ENCODE results near the gene C11orf68.

C11orf68 gene

DNA sequence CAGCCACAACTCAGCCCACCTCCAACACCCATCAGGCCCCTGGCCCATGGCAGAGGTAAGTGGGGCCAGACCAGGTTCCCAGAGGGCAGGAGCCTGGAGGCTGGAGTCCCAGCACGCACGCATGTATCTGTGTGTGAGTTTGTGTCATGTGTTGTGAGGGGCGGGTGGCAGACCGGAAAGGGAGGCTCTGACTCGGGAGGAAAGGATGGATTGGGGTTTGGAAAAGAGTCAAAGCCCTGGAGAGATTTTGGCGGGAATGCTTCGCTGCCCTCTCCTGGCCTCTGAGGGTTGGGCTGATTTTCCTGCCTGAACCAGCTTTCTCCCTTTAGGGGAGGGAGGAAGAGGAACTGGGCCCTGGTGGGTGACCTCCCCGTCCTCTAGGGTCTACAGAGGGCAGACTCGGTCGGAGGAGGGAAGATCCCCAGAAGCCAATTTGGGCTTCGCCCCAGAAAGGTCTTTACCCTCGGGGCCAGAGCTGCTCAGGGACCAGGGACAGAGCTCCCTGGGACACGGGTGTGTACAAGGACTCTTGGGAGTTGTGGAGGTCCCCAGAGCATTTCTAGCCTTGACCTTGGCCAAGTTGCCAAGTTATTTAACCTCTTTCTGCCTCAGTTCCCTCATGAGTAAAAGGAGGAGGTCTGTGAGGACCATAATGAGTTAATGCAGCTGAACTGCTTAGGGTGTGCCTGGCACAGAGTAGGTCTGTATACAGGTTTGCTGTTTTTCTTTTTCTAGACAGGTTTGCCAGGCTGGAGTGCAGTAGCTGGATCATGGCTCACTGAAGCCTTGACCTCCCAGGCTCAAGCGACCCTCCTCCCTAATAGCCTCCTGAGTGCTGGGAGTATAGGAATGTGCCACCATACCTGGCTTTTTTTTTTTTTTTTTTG is 6.9 kb downstream of the C11orf68 start:
- DNase-seq: no peak

DNA sequence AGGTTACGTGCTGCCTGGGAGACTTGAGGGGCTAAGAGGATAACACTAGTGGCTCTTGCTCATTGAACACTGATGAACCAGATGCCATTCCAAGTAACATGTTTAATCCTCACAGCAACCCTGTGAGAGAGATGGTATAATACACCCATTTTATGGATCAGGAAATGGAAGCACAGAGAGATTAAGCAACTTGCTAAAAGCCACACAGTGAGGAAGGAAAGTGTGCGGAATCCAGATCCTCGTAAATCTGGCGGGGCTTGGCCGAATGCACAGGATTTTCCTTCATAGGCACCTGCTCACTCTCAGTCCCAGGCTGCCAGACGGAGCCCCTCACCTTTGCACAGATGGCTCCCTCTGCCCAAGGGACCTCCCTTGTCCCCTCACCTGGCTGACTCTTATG is 11.0 kb downstream of the C11orf68 start:
- no peak for DNase-seq

DNA sequence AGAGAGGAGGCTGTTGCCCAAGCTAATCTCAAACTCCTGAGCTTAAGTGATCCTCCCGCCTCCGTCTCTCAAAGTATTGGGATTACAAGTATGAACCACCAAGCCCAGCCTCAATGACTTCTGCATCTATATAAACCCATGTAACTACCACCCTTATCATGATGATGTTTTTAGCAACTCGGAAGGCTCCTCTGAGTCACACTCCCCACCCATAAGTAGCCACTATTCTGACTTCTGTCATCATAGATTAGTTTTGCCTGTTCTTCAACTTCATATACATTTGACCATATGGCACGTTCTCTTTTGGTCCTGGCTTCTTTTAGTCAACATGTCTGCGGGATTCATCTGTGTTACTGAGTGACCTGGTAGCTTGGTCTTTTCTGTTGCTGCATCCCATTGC is 12.3 kb downstream of the C11orf68 start:
- DNase-seq: no peak

DNA sequence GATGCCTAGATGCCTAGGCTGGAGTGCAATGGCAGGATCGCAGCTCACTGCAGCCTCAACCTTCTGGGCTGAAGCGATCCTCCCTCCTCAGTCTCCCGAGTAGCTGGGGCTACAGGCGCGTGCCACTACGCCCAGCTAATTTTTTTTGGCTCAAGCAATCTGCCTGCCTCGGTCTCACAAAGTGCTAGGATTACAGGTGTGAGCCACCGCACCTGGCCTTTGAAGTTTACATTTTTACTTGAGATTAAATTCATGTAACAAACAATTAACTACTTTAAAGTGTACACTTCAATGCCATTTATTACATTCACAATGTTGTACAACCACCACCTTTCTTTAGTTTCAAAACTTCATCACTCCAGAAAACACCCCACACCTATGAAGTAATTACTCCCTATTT is 15.1 kb downstream of the C11orf68 start:
- DNase-seq: no peak

DNA sequence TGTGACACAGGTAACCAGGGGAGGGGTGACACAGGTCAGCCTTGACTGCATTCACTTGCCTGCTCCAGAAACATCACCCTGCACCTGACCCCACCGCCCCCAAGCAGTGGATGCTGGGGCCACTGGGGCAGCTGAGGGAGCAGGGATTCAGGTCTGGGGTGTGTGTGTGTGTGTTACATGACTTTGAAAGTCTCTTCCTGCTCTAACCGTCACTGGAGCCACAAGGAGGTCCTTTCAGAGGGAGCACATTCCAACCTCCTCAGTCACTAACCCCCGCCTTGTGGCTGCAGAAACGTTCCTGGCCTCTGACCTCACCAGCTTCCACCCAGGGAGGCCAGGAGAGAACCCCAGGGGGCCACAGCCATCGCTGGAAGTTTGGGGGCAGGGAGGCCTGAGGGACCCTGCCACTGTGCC is 15.8 kb downstream of the C11orf68 start:
- DNase-seq: no peak

DNA sequence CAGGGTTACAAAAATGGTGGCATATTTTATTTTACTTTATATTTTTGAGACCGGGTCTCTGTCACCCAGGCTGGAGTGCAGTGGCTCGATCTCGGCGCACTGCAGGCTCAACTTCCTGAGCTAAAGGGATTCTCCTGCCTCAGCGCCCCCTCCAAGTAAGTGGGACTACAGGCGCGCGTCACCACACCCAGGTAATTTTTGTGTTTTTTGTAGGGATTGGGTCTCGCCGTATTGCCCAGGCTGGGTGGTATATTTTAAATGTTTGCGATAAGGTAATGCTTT is 18.0 kb downstream of the C11orf68 start:
- no peak for DNase-seq

DNA sequence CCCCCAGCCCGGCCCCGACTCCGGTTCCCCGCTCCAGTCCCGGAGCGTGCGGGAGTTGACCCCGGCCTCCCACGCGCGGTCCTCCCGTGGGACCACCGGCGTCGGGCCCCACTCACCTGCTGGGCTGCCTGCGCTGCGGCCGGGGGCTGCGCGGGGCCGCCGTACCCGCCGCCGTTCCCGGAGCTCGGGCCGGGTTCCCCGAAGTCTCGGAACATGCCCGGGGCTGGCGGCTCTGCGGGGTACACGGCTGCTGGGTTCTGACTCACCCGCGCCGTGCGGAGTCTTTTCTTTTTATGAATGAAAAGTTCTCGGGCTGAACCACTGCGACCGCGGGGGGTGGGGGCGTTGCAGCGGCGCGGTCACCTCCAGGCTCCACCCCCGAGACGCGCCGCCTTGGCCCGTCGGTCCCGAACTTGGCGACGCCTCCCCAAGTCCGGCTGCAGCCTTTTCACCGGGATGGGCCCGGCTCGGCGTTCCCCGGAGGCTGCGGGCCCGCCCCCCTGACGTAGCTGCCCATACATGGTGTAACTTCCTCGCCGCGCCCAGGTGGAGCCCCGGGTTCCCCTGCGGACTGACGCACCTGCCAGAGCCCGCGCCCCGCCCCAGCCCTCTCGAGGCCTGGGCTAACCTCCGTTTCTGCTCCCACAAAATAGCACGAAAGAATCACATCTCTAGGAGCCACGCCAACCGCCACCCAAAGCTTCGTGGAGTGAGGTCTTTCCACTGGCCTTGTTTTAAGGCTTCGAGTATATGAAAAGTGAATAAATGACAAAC is 18.6 kb downstream of the C11orf68 start, which contains the start of gene FOSL1:
FOSL1 (minus strand) TSS at position 264 of the 774 bp plus-strand sequence; CDS start at position 215, 49 bp downstream.
- DNase-seq: peak; percentile 96 to 97

DNA sequence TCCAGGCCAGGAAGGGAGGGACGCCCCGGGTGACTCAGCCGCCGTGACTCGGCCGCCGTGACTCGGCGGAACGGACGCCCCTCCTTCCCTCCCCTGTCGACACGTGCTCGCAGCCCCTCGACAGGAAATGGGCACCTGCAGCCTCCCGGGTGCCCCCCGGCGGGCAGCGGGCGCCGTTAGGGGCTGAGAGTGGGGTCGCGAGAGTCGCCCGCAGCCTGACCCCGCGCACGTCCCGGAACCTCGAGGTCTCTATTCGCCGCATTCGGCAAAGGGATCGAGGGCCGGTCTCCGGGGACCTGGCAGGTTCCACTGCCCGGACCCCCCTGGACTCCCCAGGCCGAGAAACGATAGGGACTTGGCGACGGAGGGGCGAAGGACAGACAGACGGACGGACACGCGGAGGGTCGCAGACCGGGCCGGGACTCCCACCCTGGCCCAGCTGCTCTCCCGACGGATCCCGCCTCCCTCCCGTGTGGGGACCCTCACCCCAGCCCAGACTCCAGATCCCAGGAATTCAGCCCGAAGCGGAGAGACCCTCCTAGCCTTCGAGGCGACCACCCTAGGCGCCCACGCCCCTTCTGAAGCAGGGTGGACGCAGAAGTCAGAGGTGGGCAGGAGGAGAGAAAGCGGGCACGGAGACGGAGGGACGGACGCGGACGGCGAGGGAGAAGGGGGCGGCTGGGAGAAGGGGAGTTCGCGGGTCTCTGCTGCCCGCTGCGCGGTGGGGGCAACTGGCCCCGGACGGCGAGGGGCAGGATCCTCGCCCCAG is 19.3 kb downstream of the C11orf68 start:
- DNase-seq: peak; percentile 58 to 62

DNA sequence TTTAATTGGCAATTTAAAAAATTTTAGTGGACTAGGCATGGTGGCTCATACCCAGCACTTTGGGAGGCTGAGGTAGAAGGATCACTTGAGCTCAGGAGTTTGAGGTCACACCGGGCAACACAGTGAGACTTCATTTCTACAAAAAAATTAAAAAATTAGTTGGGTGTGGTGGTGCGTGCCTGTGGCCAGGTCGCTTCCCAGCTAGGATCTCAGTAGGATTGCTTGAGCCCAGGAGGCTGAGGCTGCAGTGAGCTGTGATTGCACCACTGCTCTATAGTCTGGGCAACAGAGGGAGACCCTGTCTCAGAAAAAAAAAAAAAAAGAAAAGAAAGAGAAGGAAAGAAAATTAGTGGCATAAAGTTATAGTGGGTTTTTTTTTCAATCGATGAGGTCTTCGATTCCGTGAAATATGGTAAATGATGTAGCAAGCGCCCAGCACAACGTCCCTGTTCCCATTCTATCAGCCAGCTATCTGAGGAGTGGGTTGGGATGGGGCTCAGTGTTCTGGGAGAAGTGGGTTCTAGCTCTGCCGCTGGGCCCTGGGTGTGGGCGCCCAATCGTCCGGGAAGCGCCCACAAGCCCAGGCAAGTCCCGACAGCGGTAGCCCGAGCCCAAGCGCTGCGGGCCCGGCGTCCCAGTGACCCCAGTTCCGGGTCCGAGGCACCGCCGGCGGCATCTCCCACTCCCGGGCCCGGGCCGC is 20.1 kb downstream of the C11orf68 start:
- no peak for DNase-seq

DNA sequence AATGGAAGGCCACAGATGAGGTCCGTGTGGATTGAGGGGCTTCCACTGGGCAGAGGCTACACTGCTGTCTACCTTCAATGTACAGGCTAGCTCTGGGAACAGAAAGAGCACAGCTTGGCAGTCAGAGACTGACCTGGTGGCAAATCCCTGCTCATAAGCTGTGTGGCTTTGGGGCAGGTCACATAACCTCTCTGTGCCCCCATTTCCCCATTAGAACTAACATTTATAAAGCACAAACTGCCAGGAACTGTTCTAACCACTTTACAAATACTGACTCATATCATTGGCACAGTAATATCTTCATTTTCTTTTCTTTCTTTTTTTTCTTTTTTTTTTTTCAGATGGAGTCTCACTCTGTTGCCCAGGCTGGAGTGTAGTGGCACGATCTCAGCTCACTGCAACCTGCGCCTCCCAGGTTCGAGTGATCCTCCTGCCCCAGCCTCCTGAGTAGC is 21.8 kb downstream of the C11orf68 start:
- DNase-seq: no peak

DNA sequence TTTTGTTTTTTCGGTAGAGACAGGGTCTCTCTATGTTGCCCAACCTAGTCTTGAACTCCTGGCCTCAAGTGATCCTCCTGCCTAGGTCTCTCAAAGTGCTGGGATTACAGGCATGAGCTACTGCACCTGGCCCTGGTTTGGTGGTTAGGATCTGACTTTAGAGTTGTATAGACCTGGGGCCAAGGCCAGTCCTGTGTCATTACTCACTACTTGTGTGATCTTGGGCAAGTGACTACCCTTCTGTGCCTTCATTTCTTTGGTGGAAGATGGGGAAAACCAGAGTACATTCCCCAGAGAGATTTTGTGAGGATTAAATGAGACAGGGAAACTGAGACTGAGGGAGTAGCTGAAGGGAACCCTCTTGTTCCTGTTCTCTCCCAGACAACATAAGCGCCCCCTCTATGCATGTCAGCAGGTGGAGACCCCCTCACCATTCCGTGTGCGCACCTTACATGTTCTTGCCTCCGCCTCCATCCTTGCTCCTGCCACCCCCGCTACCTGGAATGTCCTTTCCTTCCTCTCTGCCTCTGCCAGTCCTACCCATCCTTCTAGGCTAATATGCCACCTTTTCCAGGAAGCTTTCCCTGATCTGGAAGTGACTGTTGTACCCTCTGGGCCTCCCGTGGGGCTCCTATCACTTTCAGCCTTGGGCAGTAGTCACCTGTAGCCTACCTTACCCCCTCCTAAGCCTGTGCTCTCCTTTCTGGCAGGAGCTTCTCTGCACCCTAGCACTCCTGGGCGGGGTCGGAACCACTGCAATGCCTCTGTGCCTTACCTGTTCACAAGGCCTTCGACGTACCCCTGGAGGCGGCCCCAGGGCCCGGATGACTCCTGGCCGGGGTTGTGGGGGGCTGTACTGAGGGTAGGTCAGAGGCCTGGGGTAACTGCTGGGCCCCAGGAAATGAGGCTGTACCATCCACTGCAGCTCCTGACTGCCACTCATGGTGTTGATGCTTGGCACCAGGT is 22.5 kb downstream of the C11orf68 start:
- DNase-seq: no peak

DNA sequence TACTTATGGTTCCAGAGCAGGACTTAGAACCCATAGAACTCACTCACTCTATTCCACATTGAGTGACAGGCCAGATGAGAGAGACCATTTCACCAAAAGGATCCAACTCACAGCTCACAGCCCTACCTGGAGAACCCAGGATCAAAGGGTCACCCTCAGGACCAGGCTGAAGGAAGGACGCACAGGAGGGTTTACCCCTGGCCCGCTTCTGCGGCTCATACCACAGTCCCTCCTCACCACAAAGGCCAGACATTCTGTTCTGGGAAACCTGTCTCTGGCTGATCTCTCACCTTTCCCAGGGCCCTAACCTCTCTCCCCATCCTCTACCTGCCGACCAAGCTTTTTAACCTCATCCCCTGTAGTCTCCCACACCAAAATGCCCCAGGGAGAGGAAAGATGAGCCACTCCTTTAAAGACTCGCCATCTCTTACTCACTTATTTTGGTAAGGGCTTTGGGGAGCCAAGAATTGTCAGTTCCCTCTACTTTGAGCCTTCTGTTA is 23.3 kb downstream of the C11orf68 start:
- DNase-seq: no peak

DNA sequence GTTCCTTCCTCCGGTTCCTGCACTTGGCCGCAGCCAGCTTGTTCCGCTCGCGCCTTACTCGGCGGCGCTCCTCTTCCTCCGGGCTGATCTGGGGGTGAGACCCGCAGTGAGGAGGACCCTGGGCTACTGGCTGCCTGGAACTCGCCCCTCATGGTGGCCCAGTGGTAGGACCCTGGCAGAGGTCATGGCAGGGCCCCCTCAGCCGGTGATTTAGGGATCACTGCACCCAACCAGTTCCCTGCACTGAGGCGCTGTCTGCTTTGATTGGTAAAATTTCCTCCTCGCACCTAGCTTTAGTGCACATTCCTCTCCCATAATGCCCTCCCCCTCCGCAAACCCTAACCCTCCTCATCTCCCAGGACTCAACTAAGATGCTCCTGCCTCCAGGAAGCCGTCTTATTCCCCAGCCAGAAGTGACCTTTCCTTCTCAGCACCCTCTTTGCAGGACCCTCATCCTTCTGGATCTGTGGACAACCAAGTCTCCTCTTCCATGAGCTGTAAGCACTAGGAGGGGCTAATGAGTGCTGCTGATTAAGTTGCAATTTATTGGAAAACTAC is 24.7 kb downstream of the C11orf68 start:
- DNase-seq: peak; percentile 38 to 56

DNA sequence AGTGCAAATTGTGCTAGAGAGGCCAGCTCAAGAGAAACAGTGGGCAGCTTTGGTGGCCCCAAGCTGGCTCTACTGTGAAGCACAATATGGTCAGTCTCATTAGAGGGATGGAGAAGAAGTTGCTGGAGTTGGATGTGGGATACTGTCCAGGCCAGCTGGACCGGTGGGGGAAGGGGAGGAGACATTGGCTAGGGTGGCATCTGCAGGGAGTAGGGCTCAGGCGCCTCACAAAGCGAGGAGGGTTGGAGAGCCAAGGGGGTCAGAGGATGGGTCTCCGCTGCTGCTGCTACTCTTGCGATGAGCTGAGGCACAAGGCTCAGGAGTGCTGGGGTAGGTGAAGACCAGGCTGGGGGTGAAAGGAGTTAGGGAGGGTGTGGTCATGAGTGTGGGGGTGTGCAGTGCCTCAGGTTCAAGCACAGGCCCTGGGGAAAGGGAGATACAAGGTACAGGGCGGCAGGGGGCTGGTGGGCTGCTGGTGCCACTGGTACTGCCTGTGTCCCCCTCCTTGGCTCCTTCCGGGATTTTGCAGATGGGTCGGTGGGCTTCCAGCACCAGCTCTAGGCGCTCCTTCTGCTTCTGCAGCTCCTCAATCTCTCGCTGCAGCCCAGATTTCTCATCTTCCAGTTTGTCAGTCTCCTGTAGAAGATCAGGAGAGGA is 26.1 kb downstream of the C11orf68 start:
- no peak for DNase-seq

DNA sequence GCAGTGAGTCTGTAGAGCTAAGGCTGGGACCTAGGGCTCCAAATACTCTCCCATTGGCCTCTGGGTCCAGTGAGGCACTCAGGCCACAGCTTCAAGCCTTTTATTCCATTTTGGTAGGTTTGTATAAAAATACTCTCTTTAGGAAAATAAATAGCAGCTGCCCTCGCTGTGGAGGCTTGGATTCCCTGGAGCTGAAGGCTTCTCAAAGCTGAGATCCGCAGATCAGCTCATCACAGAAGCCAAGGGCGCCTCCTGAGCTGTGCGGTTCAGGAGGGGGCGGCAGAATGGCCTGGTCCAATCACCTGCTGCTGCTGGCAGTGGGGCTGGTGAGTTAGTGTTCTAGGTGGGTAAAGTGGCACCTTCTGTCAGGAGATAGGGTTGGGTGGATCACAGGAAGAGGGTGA is 26.7 kb downstream of the C11orf68 start:
- peak in 1 of 2 donors; percentile 53 for DNase-seq

DNA sequence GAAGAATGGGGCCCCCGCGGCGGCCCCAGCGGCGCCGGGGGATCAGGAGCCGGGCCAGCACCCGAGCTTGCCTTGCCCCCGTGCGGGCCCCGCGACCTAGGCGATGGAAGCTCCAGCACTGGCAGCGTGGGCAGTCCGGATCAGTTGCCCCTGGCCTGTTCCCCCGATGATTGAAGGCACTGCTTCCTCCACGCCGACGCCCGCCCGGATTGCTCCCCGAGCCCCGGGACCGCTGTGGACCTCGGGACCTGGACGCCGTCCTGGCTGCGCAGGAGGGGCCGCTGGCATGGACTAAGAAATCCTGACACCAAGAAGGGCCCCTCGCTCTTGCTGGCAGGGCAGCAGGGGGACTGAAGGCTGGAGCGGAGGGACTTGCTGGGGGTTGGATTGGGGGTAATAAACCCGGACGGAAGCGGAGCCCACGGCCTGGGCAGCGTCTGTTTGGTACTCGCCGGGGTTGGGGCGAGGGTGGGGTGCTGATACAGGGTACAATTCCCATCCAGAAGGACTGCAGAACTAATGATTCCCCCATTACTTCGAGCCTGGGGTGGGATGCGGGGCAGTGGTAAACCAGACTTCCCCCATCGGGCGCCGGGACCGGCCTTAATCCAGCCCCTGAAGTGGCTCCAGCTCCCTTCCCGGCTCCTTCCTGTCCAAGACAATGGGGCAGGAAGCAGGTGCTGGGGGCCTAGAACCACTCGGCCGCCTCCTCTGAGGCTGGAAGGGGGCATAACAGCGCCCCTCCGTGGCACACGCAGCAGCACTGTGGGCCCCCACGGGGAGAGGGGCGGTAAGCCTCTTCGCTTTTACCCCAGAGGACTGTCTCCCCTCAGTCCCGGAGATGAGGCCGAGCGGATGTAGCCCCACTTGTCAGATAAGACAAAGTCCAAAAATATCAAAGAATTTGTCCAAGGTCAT is 27.4 kb downstream of the C11orf68 start:
- DNase-seq: peak; percentile 31 to 53

DNA sequence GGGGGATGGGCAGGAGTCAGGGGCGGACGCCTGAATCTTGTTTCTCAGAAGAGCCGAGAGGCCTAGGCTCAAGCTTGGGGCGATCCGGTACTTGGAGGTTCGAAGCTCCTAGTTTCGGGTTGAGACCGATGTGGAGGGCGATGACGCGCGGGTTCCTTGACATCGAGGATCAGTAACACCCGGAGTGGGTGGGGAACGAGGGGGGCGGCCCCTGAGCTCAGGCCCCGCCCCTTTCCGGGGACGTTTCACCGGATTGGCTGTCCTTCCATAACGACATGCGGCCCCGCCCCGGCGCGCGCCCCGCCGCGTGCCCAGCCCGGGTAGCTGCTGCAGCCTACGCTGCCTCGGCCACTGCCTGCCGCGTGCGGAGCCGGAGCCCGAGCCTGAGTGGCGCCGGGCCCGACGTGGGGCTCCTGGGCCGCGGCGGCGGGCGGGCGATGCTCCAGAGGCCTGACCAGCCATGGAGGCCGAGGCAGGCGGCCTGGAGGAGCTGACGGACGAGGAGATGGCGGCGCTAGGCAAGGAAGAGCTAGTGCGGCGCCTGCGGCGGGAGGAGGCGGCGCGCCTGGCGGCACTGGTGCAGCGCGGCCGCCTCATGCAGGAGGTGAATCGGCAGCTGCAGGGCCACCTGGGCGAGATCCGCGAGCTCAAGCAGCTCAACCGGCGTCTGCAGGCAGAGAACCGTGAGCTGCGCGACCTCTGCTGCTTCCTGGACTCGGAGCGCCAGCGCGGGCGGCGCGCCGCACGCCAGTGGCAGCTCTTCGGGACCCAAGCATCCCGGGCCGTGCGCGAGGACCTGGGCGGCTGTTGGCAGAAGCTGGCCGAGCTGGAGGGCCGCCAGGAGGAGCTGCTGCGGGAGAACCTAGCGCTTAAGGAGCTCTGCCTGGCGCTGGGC is 28.3 kb downstream of the C11orf68 start, which contains the start of gene CCDC85B:
CCDC85B (plus strand) TSS at position 350 of the 895 bp plus-strand sequence; CDS start at position 461, 111 bp downstream.
- DNase-seq: peak; percentile 99
